ENCODE data around the gene CFI. TPM values are rescaled to one million over a fixed set of nuclear protein-coding genes. Genes with fewer than 3 reads are reported as not detected.

The CFI gene
- total RNA-seq, 2 experiments from 2014 or later = not detected

GRCh38 chr4:109815151-109816081 is 13.6 kb upstream of the CFI start, which contains the start of gene GAR1:
Gene GAR1 (plus strand): TSS chr4:109815762. CDS start chr4:109816165, 403 bp downstream.
- TSS peak; percentile 76 for BruUV-seq (replicated peaks)
- Histone ChIP-seq H3K9me2 (ENCODE audit: insufficient read depth, low read length) (no peaks in the 10 kb centered on the region), H3K4me3 (ENCODE audit: low read depth, low read length, poor library complexity, severe bottlenecking) (peak within 1 kb of the TSS; percentile 83), H3K4me2 (ENCODE audit: low read length) (peak within 1 kb of the TSS; percentile 67), H3K36me3 (ENCODE audit: insufficient read depth, low read length) (peaks cover 36% of the 10 kb centered on the region), H3K27ac (ENCODE audit: low read depth, low read length, poor library complexity, severe bottlenecking) (peak within 1 kb of the TSS; percentile 65), H3K79me2 (ENCODE audit: insufficient read depth, low read depth, low read length) (peaks cover 31% of the 10 kb centered on the region), H2AFZ (ENCODE audit: low read length) (peak within 1 kb of the TSS; percentile 92), H3K4me1 (ENCODE audit: insufficient read depth, low read length, poor library complexity, severe bottlenecking) (peaks cover 22% of the 10 kb centered on the region), H4K20me1 (ENCODE audit: insufficient read depth, low read length) (0 out of 2 replicates have a peak, but pooled peaks cover 7% of the 10 kb centered on the region), H3K9me3 (ENCODE audit: low read length) (no peaks in the 10 kb centered on the region)
- intact Hi-C loops (cut with micrococcal nuclease; ENCODE audit: unreplicated experiment) = loop anchor here (2.0 to 10.0 kb wide), 5 partner anchors 88 to 383 kb away; partner anchors contain the start of genes CASP6, ELOVL6, MCUB and SEC24B
- ChIA-PET CTCF (ENCODE audit: unreplicated experiment) (no interaction called here), POLR2A (interaction anchor here (0.6 to 2.1 kb wide), 5 partner anchors 10 to 391 kb away, joined by 3 to 9 read pairs (median 4); no protein-coding TSS in a partner anchor)
- peak; percentile 95 for DNase-seq (ENCODE audit: low spot score)
- TF ChIP-seq, protein P1, sequence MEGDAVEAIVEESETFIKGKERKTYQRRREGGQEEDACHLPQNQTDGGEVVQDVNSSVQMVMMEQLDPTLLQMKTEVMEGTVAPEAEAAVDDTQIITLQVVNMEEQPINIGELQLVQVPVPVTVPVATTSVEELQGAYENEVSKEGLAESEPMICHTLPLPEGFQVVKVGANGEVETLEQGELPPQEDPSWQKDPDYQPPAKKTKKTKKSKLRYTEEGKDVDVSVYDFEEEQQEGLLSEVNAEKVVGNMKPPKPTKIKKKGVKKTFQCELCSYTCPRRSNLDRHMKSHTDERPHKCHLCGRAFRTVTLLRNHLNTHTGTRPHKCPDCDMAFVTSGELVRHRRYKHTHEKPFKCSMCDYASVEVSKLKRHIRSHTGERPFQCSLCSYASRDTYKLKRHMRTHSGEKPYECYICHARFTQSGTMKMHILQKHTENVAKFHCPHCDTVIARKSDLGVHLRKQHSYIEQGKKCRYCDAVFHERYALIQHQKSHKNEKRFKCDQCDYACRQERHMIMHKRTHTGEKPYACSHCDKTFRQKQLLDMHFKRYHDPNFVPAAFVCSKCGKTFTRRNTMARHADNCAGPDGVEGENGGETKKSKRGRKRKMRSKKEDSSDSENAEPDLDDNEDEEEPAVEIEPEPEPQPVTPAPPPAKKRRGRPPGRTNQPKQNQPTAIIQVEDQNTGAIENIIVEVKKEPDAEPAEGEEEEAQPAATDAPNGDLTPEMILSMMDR (conservative IDR thresholded peaks at IDR 0.05; ENCODE audit: low read length) = no peak
- TF ChIP-seq EZH2phosphoT487 (IDR thresholded peaks at IDR 0.05; ENCODE audit: borderline replicate concordance, low read depth, low read length) = no peak

DNA sequence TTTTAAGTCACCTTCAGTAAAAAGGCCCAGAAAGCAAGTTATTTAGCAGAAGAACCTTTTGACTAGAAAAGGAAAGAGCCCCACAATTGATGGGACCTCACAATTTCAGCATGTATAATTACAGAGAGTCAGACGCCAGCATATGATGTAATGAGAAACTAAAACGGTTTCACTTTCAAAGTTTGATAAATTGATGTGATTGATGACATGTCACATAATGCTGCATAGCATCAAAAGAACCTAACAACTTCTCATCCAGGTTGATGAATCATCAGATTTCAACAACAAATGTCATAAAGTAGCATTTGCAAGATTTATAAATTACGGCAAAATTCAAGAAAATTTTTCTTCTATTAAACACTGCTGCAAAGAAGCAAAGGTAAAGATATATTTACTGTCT is 9.9 kb upstream of the CFI start:
- ChIA-PET POLR2A (no interaction called here), CTCF (ENCODE audit: unreplicated experiment) (no interaction called here)
- intact Hi-C loops (cut with micrococcal nuclease; ENCODE audit: unreplicated experiment) = loop anchor here (10.0 kb wide), 1 partner anchor 383 kb away; the partner anchor contains the start of gene ELOVL6
- Histone ChIP-seq H3K36me3 (ENCODE audit: insufficient read depth, low read length) (no peaks in the 10 kb centered on the region), H3K9me2 (ENCODE audit: insufficient read depth, low read length) (no peaks in the 10 kb centered on the region), H4K20me1 (ENCODE audit: insufficient read depth, low read length) (no peaks in the 10 kb centered on the region), H3K27ac (ENCODE audit: low read depth, low read length, poor library complexity, severe bottlenecking) (no peak overlapping the region), H3K4me1 (ENCODE audit: insufficient read depth, low read length, poor library complexity, severe bottlenecking) (peaks cover 9% of the 10 kb centered on the region), H3K4me3 (ENCODE audit: low read depth, low read length, poor library complexity, severe bottlenecking) (no peak overlapping the region), H3K79me2 (ENCODE audit: insufficient read depth, low read depth, low read length) (peaks cover 13% of the 10 kb centered on the region), H3K9me3 (ENCODE audit: low read length) (no peaks in the 10 kb centered on the region), H2AFZ (ENCODE audit: low read length) (no peak overlapping the region; the same call in 1 of the 2 replicates), H3K4me2 (ENCODE audit: low read length) (no peak overlapping the region)
- no TSS peak for BruUV-seq (replicated peaks)
- no peak for TF ChIP-seq EZH2phosphoT487 (IDR thresholded peaks at IDR 0.05; ENCODE audit: borderline replicate concordance, low read depth, low read length)
- TF ChIP-seq, protein P1 (conservative IDR thresholded peaks at IDR 0.05; ENCODE audit: low read length) = no peak
- no peak for DNase-seq (ENCODE audit: low spot score)
